IMR-90 (cell line): ENCODE measurements around the gene PLEKHG5. TPM values are rescaled to one million over a fixed set of nuclear protein-coding genes. Genes with fewer than 3 reads are reported as not detected.

Source experiments
- ATAC-seq: fragments of 200-7000 bp; cut with Tn5 transposase; 2 replicates; pipeline ENCODE4 v1.9.1; 2020; ENCODE audit warnings: low read depth, mild to moderate bottlenecking, moderate library complexity
- BruUV-seq: library from RNA; stranded (reverse); fragments of 400-500 nt; replicated peaks from 2 replicates; lab custom pipeline; 2021; lab: Mats Ljungman, UMichigan
- CTCF ChIA-PET: fragments of 300-600 bp; formaldehyde crosslinking; extraction: SDS; loops from one replicate; lab custom pipeline; 2021; ENCODE audit warnings: antibody characterized with exemption; lab: Yijun Ruan, JAX
- POLR2A ChIA-PET: fragments of 300-600 bp; sonication (Branson Sonifier 250); formaldehyde crosslinking; loops from one replicate; lab custom pipeline; 2022; ENCODE audit warnings: antibody characterized with exemption; ENCODE audit not compliant: unreplicated experiment; lab: Charles Lee
- DNase-seq: peaks from one replicate; pipeline ENCODE4 v3.0.0; 2013
- H2AFZ ChIP-seq: replicated peaks from 2 replicates; pipeline ENCODE3; 2013; ENCODE audit warnings: low read length, mild to moderate bottlenecking; ENCODE audit not compliant: poor library complexity
- H2AK5ac ChIP-seq: 2 replicates; pipeline ENCODE4 v1.6.1; 2013; ENCODE audit warnings: low read depth, low read length, inconsistent platforms
- H2AK9ac ChIP-seq: replicated peaks from 2 replicates; pipeline ENCODE3; 2013; ENCODE audit warnings: mild to moderate bottlenecking, low read depth, low read length, moderate library complexity; ENCODE audit not compliant: poor library complexity
- H2BK120ac ChIP-seq: 2 replicates; pipeline ENCODE4 v1.6.1; 2013; ENCODE audit warnings: low read depth, low read length, inconsistent platforms
- H2BK15ac ChIP-seq: 3 replicates; pipeline ENCODE4 v1.6.1; 2013; ENCODE audit warnings: low read depth, low read length, inconsistent platforms
- H2BK20ac ChIP-seq: 2 replicates; pipeline ENCODE4 v1.6.1; 2013; ENCODE audit warnings: low read depth, mild to moderate bottlenecking, inconsistent platforms, low read length, moderate library complexity
- H2BK5ac ChIP-seq: 2 replicates; pipeline ENCODE4 v1.6.1; 2013; ENCODE audit warnings: mild to moderate bottlenecking, low read depth, low read length, inconsistent platforms; ENCODE audit not compliant: poor library complexity, severe bottlenecking
- H3K14ac ChIP-seq: replicated peaks from 2 replicates; pipeline ENCODE4 v1.6.1; 2013; ENCODE audit warnings: low read depth, low read length, inconsistent platforms
- H3K18ac ChIP-seq: 2 replicates; pipeline ENCODE4 v1.6.1; 2013; ENCODE audit warnings: low read depth, low read length, control low read depth
- H3K23ac ChIP-seq: 2 replicates; pipeline ENCODE4 v1.6.1; 2013; ENCODE audit warnings: low read depth, low read length, inconsistent platforms
- H3K27ac ChIP-seq: 2 replicates; pipeline ENCODE4 v1.5.1; 2013; ENCODE audit warnings: mild to moderate bottlenecking, control low read depth, low read length; ENCODE audit not compliant: insufficient read depth
- H3K27me3 ChIP-seq: 2 replicates; pipeline ENCODE4 v1.6.1; 2013; ENCODE audit warnings: low read length; ENCODE audit not compliant: control insufficient read depth, insufficient read depth
- H3K36me3 ChIP-seq: 2 replicates; pipeline ENCODE4 v1.6.1; 2013; ENCODE audit warnings: low read length, mixed read lengths; ENCODE audit not compliant: control insufficient read depth, insufficient read depth
- H3K4ac ChIP-seq: 2 replicates; pipeline ENCODE4 v1.6.1; 2013; ENCODE audit warnings: low read depth, low read length, inconsistent platforms
- H3K4me1 ChIP-seq: 2 replicates; pipeline ENCODE4 v1.6.1; 2013; ENCODE audit warnings: low read length, mixed read lengths; ENCODE audit not compliant: control insufficient read depth, insufficient read depth
- H3K4me2 ChIP-seq: 2 replicates; pipeline ENCODE4 v1.6.1; 2013; ENCODE audit warnings: low read depth, mild to moderate bottlenecking, control low read depth, low read length, moderate library complexity
- H3K4me3 ChIP-seq: 2 replicates; pipeline ENCODE4 v1.5.1; 2013; ENCODE audit warnings: low read depth, mild to moderate bottlenecking, control low read depth, low read length, moderate library complexity; ENCODE audit not compliant: insufficient read depth
- H3K56ac ChIP-seq: 2 replicates; pipeline ENCODE4 v1.6.1; 2013; ENCODE audit warnings: low read length, inconsistent platforms; ENCODE audit not compliant: insufficient read depth; ENCODE audit errors: extremely low read depth
- H3K79me1 ChIP-seq, 2 experiments: 2 replicates each; pipeline ENCODE4 v1.6.1; 2013; ENCODE audit warnings: low read length in 2 of 2, inconsistent platforms in 1 of 2, low read depth in 1 of 2
- H3K9ac ChIP-seq: 2 replicates; pipeline ENCODE4 v1.6.1; 2013; ENCODE audit warnings: low read depth, low read length, control low read depth
- H3K9me1 ChIP-seq: 2 replicates; pipeline ENCODE4 v1.6.1; 2013; ENCODE audit warnings: low read length, inconsistent platforms; ENCODE audit not compliant: insufficient read depth
- H3K9me3 ChIP-seq: 2 replicates; pipeline ENCODE4 v1.6.1; 2013; ENCODE audit warnings: low read length; ENCODE audit not compliant: control insufficient read depth, insufficient read depth
- H4K20me1 ChIP-seq: 2 replicates; pipeline ENCODE4 v1.6.1; 2013; ENCODE audit warnings: low read length, inconsistent platforms; ENCODE audit not compliant: insufficient read depth
- H4K5ac ChIP-seq: 2 replicates; pipeline ENCODE4 v1.6.1; 2013; ENCODE audit warnings: mild to moderate bottlenecking, low read depth, low read length, control low read depth
- H4K8ac ChIP-seq, 2 experiments: 2 replicates each; pipeline ENCODE4 v1.6.1; 2013; ENCODE audit warnings: low read depth in 2 of 2, low read length in 2 of 2, control low read depth in 1 of 2, inconsistent platforms in 1 of 2
- H4K91ac ChIP-seq: 2 replicates; pipeline ENCODE4 v1.6.1; 2013; ENCODE audit warnings: low read depth, low read length, inconsistent platforms; ENCODE audit not compliant: insufficient read depth
- BHLHE40 ChIP-seq: fragments of 150-350 bp; IDR thresholded peaks from 2 replicates; pipeline ENCODE4 v1.6.1; 2016; ENCODE audit warnings: mild to moderate bottlenecking, low read depth, low read length
- CHD1 ChIP-seq: IDR thresholded peaks from 2 replicates; pipeline ENCODE4 v1.6.1; 2012; ENCODE audit warnings: low read depth, low read length, improper control_type of control experiment
- FOS ChIP-seq: fragments of 150-350 bp; IDR thresholded peaks from 2 replicates; pipeline ENCODE4 v1.6.1; 2016; ENCODE audit warnings: low read depth, low read length
- MAFK ChIP-seq: IDR thresholded peaks from 2 replicates; pipeline ENCODE4 v1.6.1; 2012; ENCODE audit warnings: low read depth, low read length, improper control_type of control experiment
- RAD21 ChIP-seq: IDR thresholded peaks from 2 replicates; pipeline ENCODE4 v1.6.1; 2012; ENCODE audit warnings: low read length, improper control_type of control experiment
- WGBS, 2 experiments: methylation state at CpG; one replicate each; pipeline versions ENCODE4 v1.1.5 to v1.1.7; 2013; ENCODE audit warnings: missing lambda C conversion rate in 2 of 2; ENCODE audit not compliant: insufficient read length in 1 of 2; ENCODE audit errors: extremely low coverage in 2 of 2; 5-methylcytosine and 5-hydroxymethylcytosine counted together
- dilution Hi-C: fragments of 300-500 bp; cut with HindIII; formaldehyde crosslinking; loops from one replicate; pipeline ENCODE4 v1.14.3; 2018; ENCODE audit warnings: low sequenced_read_pairs; ENCODE audit not compliant: unreplicated experiment
- in situ Hi-C: fragments of 300-500 bp; cut with MboI; formaldehyde crosslinking; loops from 3 replicates; pipeline ENCODE4 v1.14.3; 2019; ENCODE audit warnings: low sequenced_read_pairs, inconsistent platforms, mixed read lengths
- intact Hi-C: fragments of 100-400 bp; cut with micrococcal nuclease; formaldehyde crosslinking; loops from 2 replicates; pipeline ENCODE4 v1.10.0; 2022
- polyA plus RNA-seq, 3 experiments: library from polyadenylated mRNA; depleted of rRNA; stranded (reverse); fragments of >200 nt; gene quantifications; 2 replicates each; pipeline ENCODE4 v1.2.3, GENCODE V29; 2012; ENCODE audit warnings: low replicate concordance in 1 of 3
- total RNA-seq: library from RNA; depleted of rRNA; stranded (reverse); fragments of >200 nt; gene quantifications from 2 replicates; pipeline ENCODE4 v1.2.3, GENCODE V29; 2012

The PLEKHG5 gene
- total and polyA plus RNA-seq, 2 of the 4 experiments (the other 2 are of a cell fraction), result 4.8 to 11.6 TPM

- no peak overlapping the region for H2BK5ac ChIP-seq
- H2AK9ac ChIP-seq, result peak overlapping the region; percentile 50
- intact Hi-C loops (no loop called here), in situ Hi-C loops (no loop called here), dilution Hi-C loops (no loop called here)
- H3K14ac ChIP-seq, result no peak overlapping the region
- H3K9me1 ChIP-seq, result peaks cover 7% of the 10 kb centered on the region; the same call in 1 of the 2 replicates
- no peak overlapping the region for H2BK15ac ChIP-seq
- no peak overlapping the region for H3K27ac ChIP-seq
- no peaks in the 10 kb centered on the region for H3K9me3 ChIP-seq
- H3K4me2 ChIP-seq, result no peak overlapping the region
- H3K4me3 ChIP-seq, result no peak overlapping the region
- POLR2A ChIA-PET, result no interaction called here
- 93% methylated on average over 3 of the region's 8 CpGs; no CpG with 5 or more reads in 1 of the 2 experiments for WGBS, 2 experiments
- H3K36me3 ChIP-seq, result peaks cover 36% of the 10 kb centered on the region
- H2BK20ac ChIP-seq, result no peak overlapping the region
- no TSS peak for BruUV-seq
- H2AK5ac ChIP-seq, result no peak overlapping the region
- TF ChIP-seq CHD1 (no peak), MAFK (no peak), FOS (no peak), RAD21 (no peak), BHLHE40 (no peak)
- no peak overlapping the region for H2BK120ac ChIP-seq
- no peak overlapping the region for H3K9ac ChIP-seq
- no peaks in the 10 kb centered on the region for H3K4me1 ChIP-seq
- H4K5ac ChIP-seq, result no peak overlapping the region
- H4K8ac ChIP-seq, result no peak overlapping the region
- no peak overlapping the region for H3K23ac ChIP-seq
- ATAC-seq (no peak), DNase-seq (no peak)
- no peak overlapping the region; the same call in 1 of the 2 replicates for H3K4ac ChIP-seq
- no peak overlapping the region for H2AFZ ChIP-seq
- H3K27me3 ChIP-seq, result no peaks in the 10 kb centered on the region
- no peak overlapping the region for H4K91ac ChIP-seq
- H3K79me1 ChIP-seq, result peaks cover 13 to 18% of the 10 kb centered on the region in 2 experiments; a peak in 3 of 4 replicates
- no peak overlapping the region for H3K18ac ChIP-seq
- CTCF ChIA-PET, result interaction anchor here (2.4 kb wide), 1 partner anchor 11 kb away, joined by 6 read pairs; no protein-coding TSS in a partner anchor
- H4K20me1 ChIP-seq, result peaks cover 18% of the 10 kb centered on the region
- H3K56ac ChIP-seq, result peak overlapping the region; percentile 6; the same call in 1 of the 2 replicates
These were observed 42.9 kb upstream of the PLEKHG5 start for GRCh38 chr1:6534248-6534822.
